HepG2 (cell line): Measurements from ENCODE around the gene DHRS1. TPM values are rescaled to one million over a fixed set of nuclear protein-coding genes. Genes with fewer than 3 reads are reported as not detected.

Experiments used
- CHD2 ChIP-seq: IDR thresholded peaks from 2 replicates; pipeline ENCODE4 v1.6.1; 2011; ENCODE audit warnings: low read depth, low read length, improper control_type of control experiment
- LCORL ChIP-seq, 2 experiments: fragments of 450-650 bp in 1 of 2; sonication (generic) in 1 of 2; formaldehyde crosslinking in 1 of 2; IDR thresholded peaks; 2 replicates each; pipeline versions ENCODE4 v1.5.0 to v1.6.1; 2017 to 2020; ENCODE audit warnings: antibody characterized with exemption in 1 of 2, missing genetic modification reagents in 1 of 2
- NFIB ChIP-seq: sonication (generic); formaldehyde crosslinking; IDR thresholded peaks from 2 replicates; pipeline ENCODE4 v1.9.0; 2021; ENCODE audit warnings: missing genetic modification reagents, mild to moderate bottlenecking, borderline replicate concordance
- NR2F6 ChIP-seq, 2 experiments: IDR thresholded peaks; 2 replicates each; pipeline ENCODE4 v1.6.1; 2016; ENCODE audit warnings: antibody characterized with exemption in 1 of 2, mild to moderate bottlenecking in 1 of 2
- PHF20 ChIP-seq: sonication (generic); formaldehyde crosslinking; IDR thresholded peaks from 2 replicates; pipeline ENCODE4 v1.5.0; 2020; ENCODE audit warnings: mild to moderate bottlenecking, missing genetic modification reagents
- PRDM15 ChIP-seq: sonication (generic); formaldehyde crosslinking; IDR thresholded peaks from 2 replicates; pipeline ENCODE4 v1.4.0; 2020; ENCODE audit warnings: missing genetic modification reagents
- SNAPC2 ChIP-seq: sonication (generic); formaldehyde crosslinking; IDR thresholded peaks from 2 replicates; pipeline ENCODE4 v1.8.1; 2022; ENCODE audit warnings: mild to moderate bottlenecking, missing genetic modification reagents
- YEATS2 ChIP-seq: sonication (generic); formaldehyde crosslinking; IDR thresholded peaks from 2 replicates; pipeline ENCODE4 v1.4.0; 2020; ENCODE audit warnings: missing genetic modification reagents, borderline replicate concordance
- ZBTB2 ChIP-seq: sonication (generic); formaldehyde crosslinking; IDR thresholded peaks from 2 replicates; pipeline ENCODE4 v1.8.0; 2022; ENCODE audit warnings: low read depth, missing genetic modification reagents
- ZNF329 ChIP-seq: sonication (generic); formaldehyde crosslinking; IDR thresholded peaks from 2 replicates; pipeline ENCODE4 v1.9.0; 2021; ENCODE audit warnings: low read depth, mild to moderate bottlenecking, missing genetic modification reagents
- ZNF616 ChIP-seq: sonication (generic); formaldehyde crosslinking; IDR thresholded peaks from 2 replicates; pipeline ENCODE4 v1.5.0; 2020; ENCODE audit warnings: low read depth, mild to moderate bottlenecking, missing genetic modification reagents
- ZNF740 ChIP-seq: sonication (generic); formaldehyde crosslinking; IDR thresholded peaks from 2 replicates; pipeline ENCODE4 v1.4.0; 2020; ENCODE audit warnings: missing genetic modification reagents
- polyA plus RNA-seq, 8 experiments: library from polyadenylated mRNA; depleted of rRNA in 3 of 8; stranded (reverse) in 7 of 8; unstranded in 1 of 8; fragments of >200 nt; fragmentation: Illumina TruSeq in 4 of 8; extraction: Trizol in 4 of 8; gene quantifications; 2 replicates each; pipeline versions ENCODE4 v1.2.1 to v1.2.3, GENCODE V29; 2011 to 2016; ENCODE audit warnings: low read depth in 4 of 8, missing spikeins in 1 of 8, mixed read lengths in 1 of 8; ENCODE audit not compliant: insufficient read depth in 1 of 8
- total RNA-seq, 5 experiments: library from RNA; depleted of rRNA; stranded (reverse); fragments of >200 nt; fragmentation: Illumina TruSeq; extraction: Trizol; gene quantifications; 2 replicates each; pipeline ENCODE4 v1.2.3, GENCODE V29; 2016; ENCODE audit warnings: low read depth in 1 of 5
- TF ChIP-seq, protein P1 (sequence below): sonication (generic); formaldehyde crosslinking; IDR thresholded peaks from 2 replicates; pipeline ENCODE4 v1.4.0; 2020; ENCODE audit warnings: missing genetic modification reagents, borderline replicate concordance
- TF ChIP-seq, protein P2 (sequence below): sonication (generic); formaldehyde crosslinking; IDR thresholded peaks from 2 replicates; pipeline ENCODE4 v1.4.0; 2020; ENCODE audit warnings: low read depth, mild to moderate bottlenecking, missing genetic modification reagents
- TF ChIP-seq, protein P3 (sequence below): sonication (generic); formaldehyde crosslinking; IDR thresholded peaks from 2 replicates; pipeline ENCODE4 v1.4.0; 2020; ENCODE audit warnings: mild to moderate bottlenecking, missing genetic modification reagents

DHRS1 gene
- total and polyA plus RNA-seq, 2 of the 13 experiments (the other 11 are each of a cell fraction or from before 2014, with no cell fraction given) = 49.8 to 60.8 TPM

- TF ChIP-seq, protein P1, sequence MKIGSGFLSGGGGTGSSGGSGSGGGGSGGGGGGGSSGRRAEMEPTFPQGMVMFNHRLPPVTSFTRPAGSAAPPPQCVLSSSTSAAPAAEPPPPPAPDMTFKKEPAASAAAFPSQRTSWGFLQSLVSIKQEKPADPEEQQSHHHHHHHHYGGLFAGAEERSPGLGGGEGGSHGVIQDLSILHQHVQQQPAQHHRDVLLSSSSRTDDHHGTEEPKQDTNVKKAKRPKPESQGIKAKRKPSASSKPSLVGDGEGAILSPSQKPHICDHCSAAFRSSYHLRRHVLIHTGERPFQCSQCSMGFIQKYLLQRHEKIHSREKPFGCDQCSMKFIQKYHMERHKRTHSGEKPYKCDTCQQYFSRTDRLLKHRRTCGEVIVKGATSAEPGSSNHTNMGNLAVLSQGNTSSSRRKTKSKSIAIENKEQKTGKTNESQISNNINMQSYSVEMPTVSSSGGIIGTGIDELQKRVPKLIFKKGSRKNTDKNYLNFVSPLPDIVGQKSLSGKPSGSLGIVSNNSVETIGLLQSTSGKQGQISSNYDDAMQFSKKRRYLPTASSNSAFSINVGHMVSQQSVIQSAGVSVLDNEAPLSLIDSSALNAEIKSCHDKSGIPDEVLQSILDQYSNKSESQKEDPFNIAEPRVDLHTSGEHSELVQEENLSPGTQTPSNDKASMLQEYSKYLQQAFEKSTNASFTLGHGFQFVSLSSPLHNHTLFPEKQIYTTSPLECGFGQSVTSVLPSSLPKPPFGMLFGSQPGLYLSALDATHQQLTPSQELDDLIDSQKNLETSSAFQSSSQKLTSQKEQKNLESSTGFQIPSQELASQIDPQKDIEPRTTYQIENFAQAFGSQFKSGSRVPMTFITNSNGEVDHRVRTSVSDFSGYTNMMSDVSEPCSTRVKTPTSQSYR (CRISPR knock-in tag) = peak; percentile 73
- TF ChIP-seq CHD2 (no peak; the same call in 1 of the 2 replicates), NR2F6 (IDR thresholded peaks at IDR 0.05) (no peak), NR2F6 (CRISPR knock-in tag; IDR thresholded peaks at IDR 0.05) (peak; percentile 90), ZNF329 (CRISPR knock-in tag) (peak; percentile 90), YEATS2 (CRISPR knock-in tag) (peak; percentile 82; the same call in 1 of the 2 replicates), LCORL (IDR thresholded peaks at IDR 0.05) (no peak), LCORL (CRISPR knock-in tag; IDR thresholded peaks at IDR 0.05) (no peak), PHF20 (CRISPR knock-in tag) (peak; percentile 67), ZBTB2 (no peak), PRDM15 (CRISPR knock-in tag) (peak; percentile 84), SNAPC2 (peak; percentile 96), ZNF616 (CRISPR knock-in tag) (peak; percentile 98), ZNF740 (CRISPR knock-in tag) (peak; percentile 82; the same call in 1 of the 2 replicates), NFIB (no peak)
- TF ChIP-seq, protein P2, sequence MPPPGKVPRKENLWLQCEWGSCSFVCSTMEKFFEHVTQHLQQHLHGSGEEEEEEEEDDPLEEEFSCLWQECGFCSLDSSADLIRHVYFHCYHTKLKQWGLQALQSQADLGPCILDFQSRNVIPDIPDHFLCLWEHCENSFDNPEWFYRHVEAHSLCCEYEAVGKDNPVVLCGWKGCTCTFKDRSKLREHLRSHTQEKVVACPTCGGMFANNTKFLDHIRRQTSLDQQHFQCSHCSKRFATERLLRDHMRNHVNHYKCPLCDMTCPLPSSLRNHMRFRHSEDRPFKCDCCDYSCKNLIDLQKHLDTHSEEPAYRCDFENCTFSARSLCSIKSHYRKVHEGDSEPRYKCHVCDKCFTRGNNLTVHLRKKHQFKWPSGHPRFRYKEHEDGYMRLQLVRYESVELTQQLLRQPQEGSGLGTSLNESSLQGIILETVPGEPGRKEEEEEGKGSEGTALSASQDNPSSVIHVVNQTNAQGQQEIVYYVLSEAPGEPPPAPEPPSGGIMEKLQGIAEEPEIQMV (CRISPR knock-in tag) = peak; percentile 96
- TF ChIP-seq, protein P3, sequence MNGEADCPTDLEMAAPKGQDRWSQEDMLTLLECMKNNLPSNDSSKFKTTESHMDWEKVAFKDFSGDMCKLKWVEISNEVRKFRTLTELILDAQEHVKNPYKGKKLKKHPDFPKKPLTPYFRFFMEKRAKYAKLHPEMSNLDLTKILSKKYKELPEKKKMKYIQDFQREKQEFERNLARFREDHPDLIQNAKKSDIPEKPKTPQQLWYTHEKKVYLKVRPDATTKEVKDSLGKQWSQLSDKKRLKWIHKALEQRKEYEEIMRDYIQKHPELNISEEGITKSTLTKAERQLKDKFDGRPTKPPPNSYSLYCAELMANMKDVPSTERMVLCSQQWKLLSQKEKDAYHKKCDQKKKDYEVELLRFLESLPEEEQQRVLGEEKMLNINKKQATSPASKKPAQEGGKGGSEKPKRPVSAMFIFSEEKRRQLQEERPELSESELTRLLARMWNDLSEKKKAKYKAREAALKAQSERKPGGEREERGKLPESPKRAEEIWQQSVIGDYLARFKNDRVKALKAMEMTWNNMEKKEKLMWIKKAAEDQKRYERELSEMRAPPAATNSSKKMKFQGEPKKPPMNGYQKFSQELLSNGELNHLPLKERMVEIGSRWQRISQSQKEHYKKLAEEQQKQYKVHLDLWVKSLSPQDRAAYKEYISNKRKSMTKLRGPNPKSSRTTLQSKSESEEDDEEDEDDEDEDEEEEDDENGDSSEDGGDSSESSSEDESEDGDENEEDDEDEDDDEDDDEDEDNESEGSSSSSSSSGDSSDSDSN (CRISPR knock-in tag) = peak; percentile 97
Observed at GRCh38 chr14:24315807-24316596, 16.4 kb upstream of the DHRS1 start (continued).
